Calu3 (cell line): ENCODE measurements around the gene STIP1. TPM values are rescaled to one million over a fixed set of nuclear protein-coding genes. Genes with fewer than 3 reads are reported as not detected.

Experiments used
- BruUV-seq: library from RNA; stranded (reverse); fragments of 400-500 nt; replicated peaks from 2 replicates; lab custom pipeline; 2021; lab: Mats Ljungman, UMichigan
- CTCF ChIA-PET: fragments of 300-600 bp; sonication (Branson Sonifier 250); formaldehyde crosslinking; loops from one replicate; lab custom pipeline; 2022; ENCODE audit warnings: antibody characterized with exemption; lab: Charles Lee
- DNase-seq: peaks from one replicate; pipeline ENCODE4 v3.0.0; 2022
- H3K27ac Mint-ChIP-seq: one replicate; pipeline ENCODE4 v1.8.0; 2022; ENCODE audit warnings: mixed read lengths; ENCODE audit not compliant: unreplicated experiment
- H3K27me3 Mint-ChIP-seq: one replicate; pipeline ENCODE4 v1.8.0; 2022; ENCODE audit warnings: mixed read lengths; ENCODE audit not compliant: unreplicated experiment
- H3K36me3 Mint-ChIP-seq: one replicate; pipeline ENCODE4 v1.8.0; 2022; ENCODE audit warnings: mild to moderate bottlenecking, moderate library complexity, mixed read lengths; ENCODE audit not compliant: insufficient read depth, unreplicated experiment
- H3K4me1 Mint-ChIP-seq: one replicate; pipeline ENCODE4 v1.8.0; 2022; ENCODE audit warnings: mild to moderate bottlenecking, low read depth, mixed read lengths; ENCODE audit not compliant: unreplicated experiment
- H3K4me3 Mint-ChIP-seq: one replicate; pipeline ENCODE4 v1.8.0; 2022; ENCODE audit warnings: mild to moderate bottlenecking, low read depth, moderate library complexity, mixed read lengths; ENCODE audit not compliant: unreplicated experiment
- H3K9me3 Mint-ChIP-seq: one replicate; pipeline ENCODE4 v1.8.0; 2022; ENCODE audit warnings: low read depth, mixed read lengths; ENCODE audit not compliant: unreplicated experiment
- intact Hi-C: fragments of 100-400 bp; cut with micrococcal nuclease; formaldehyde crosslinking; loops from one replicate; pipeline ENCODE4 v1.10.0; 2022; ENCODE audit not compliant: unreplicated experiment
- total RNA-seq: library from RNA; stranded (reverse); gene quantifications from 2 replicates; pipeline ENCODE4 v1.2.3, GENCODE V29; 2022
- TF ChIP-seq, protein P1 (sequence below): fragments of 200-600 bp; IDR thresholded peaks from one replicate; pipeline ENCODE4 v1.8.0; 2022; ENCODE audit warnings: antibody characterized with exemption; ENCODE audit not compliant: unreplicated experiment

Gene STIP1
- total RNA-seq, 1 experiment from 2014 or later, result 391 TPM

DNA sequence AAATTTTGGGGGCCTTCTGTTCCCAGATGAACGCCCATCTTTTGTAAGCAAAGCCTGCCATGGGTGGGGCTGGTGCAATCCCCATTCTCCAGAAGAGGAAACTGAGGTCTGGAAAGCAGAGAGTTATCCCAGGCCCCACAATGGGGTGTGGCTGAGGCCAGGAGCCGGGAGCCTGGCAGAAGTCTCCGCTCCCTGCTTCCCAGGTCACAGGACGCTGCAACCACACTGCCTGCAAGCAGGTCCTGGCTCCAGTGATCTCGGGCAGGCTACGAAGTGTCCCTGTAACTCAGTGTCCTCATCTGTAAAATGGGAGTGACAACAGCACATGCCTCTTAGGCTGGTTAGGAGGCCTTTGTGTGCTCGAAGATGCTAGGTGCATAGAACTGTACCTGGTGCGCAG is 67.1 kb downstream of the STIP1 start:
- TF ChIP-seq, protein P1, sequence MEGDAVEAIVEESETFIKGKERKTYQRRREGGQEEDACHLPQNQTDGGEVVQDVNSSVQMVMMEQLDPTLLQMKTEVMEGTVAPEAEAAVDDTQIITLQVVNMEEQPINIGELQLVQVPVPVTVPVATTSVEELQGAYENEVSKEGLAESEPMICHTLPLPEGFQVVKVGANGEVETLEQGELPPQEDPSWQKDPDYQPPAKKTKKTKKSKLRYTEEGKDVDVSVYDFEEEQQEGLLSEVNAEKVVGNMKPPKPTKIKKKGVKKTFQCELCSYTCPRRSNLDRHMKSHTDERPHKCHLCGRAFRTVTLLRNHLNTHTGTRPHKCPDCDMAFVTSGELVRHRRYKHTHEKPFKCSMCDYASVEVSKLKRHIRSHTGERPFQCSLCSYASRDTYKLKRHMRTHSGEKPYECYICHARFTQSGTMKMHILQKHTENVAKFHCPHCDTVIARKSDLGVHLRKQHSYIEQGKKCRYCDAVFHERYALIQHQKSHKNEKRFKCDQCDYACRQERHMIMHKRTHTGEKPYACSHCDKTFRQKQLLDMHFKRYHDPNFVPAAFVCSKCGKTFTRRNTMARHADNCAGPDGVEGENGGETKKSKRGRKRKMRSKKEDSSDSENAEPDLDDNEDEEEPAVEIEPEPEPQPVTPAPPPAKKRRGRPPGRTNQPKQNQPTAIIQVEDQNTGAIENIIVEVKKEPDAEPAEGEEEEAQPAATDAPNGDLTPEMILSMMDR, result no peak
- H3K9me3 Mint-ChIP-seq, result no peaks in the 10 kb centered on the region
- peak overlapping the region; percentile 90 for H3K4me3 Mint-ChIP-seq
- BruUV-seq, result no TSS peak
- no peaks in the 10 kb centered on the region for H3K27me3 Mint-ChIP-seq
- DNase-seq, result no peak
- H3K27ac Mint-ChIP-seq, result no peak overlapping the region
- peaks cover 4% of the 10 kb centered on the region for H3K4me1 Mint-ChIP-seq
- H3K36me3 Mint-ChIP-seq, result peaks cover 58% of the 10 kb centered on the region
- intact Hi-C loops, result no loop called here
- CTCF ChIA-PET, result no interaction called here

DNA sequence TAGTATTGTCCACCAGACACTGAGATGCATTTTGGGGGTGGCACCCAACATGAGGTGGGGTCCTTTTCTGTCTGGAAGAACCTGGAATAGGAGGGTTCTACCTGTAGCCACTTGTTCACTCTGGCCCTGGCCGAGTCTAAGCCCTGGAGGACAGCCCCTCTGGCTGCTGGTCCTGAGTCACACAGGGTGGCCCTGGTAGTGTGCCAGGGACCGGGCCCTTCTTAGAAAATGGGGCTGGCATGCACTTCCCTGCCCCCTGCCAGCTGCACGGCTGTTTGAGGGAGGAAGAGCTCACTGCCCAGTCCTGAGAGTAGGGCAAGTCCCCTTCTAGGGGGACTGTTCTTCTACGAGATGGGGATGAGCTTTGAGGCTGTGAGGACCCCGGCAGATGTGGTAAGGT is 67.5 kb downstream of the STIP1 start:
- CTCF ChIA-PET, result no interaction called here
- H3K27me3 Mint-ChIP-seq, result no peaks in the 10 kb centered on the region
- DNase-seq, result no peak
- intact Hi-C loops, result no loop called here
- BruUV-seq, result no TSS peak
- no peaks in the 10 kb centered on the region for H3K9me3 Mint-ChIP-seq
- peak overlapping the region; percentile 42 for H3K4me3 Mint-ChIP-seq
- H3K4me1 Mint-ChIP-seq, result no peaks in the 10 kb centered on the region
- peaks cover 54% of the 10 kb centered on the region for H3K36me3 Mint-ChIP-seq
- TF ChIP-seq, protein P1, result no peak
- H3K27ac Mint-ChIP-seq, result no peak overlapping the region

Other genes with a start within 250 kb of the STIP1 start
- 41.3 and 44.9 TPM in 2 replicates for gene NAA40, start 247.2 kb upstream of the STIP1 start, total RNA-seq
- 313 and 325 TPM in 2 replicates for gene COX8A, start 211.6 kb upstream of the STIP1 start, total RNA-seq
- 96.9 and 103 TPM in 2 replicates for gene OTUB1, start 199.7 kb upstream of the STIP1 start, total RNA-seq
- gene FLRT1, start 150.2 kb upstream of the STIP1 start, total RNA-seq, result 0.09 and 0.10 TPM in 2 replicates
- gene MACROD1, start 20.1 kb upstream of the STIP1 start, total RNA-seq, result 35.7 and 38.0 TPM in 2 replicates
- gene FERMT3, start 20.6 kb downstream of the STIP1 start, total RNA-seq, result 16.6 and 18.6 TPM in 2 replicates
- 43.1 TPM in 2 replicates for gene TRPT1, start 40.0 kb downstream of the STIP1 start, total RNA-seq
- 58.7 and 63.6 TPM in 2 replicates for gene NUDT22, start 40.1 kb downstream of the STIP1 start, total RNA-seq
- gene DNAJC4, start 44.4 kb downstream of the STIP1 start, total RNA-seq, result 26.6 and 28.0 TPM in 2 replicates
- gene VEGFB, start 48.4 kb downstream of the STIP1 start, total RNA-seq, result 88.8 and 91.5 TPM in 2 replicates
- gene FKBP2, start 54.9 kb downstream of the STIP1 start, total RNA-seq, result 87.4 and 91.3 TPM in 2 replicates
- 276 and 334 TPM in 2 replicates for gene PPP1R14B, start 60.8 kb downstream of the STIP1 start, total RNA-seq
- 35.9 and 39.5 TPM in 2 replicates for gene PLCB3, start 65.4 kb downstream of the STIP1 start, total RNA-seq
- gene BAD, start 98.5 kb downstream of the STIP1 start, total RNA-seq, result 30.2 and 33.6 TPM in 2 replicates
- 33.3 and 37.0 TPM in 2 replicates for gene GPR137, start 99.7 kb downstream of the STIP1 start, total RNA-seq
- not detected in 2 replicates for gene KCNK4, start 105.1 kb downstream of the STIP1 start, total RNA-seq
- 0.85 TPM in 1 of 2 replicates, not detected in the other for gene CATSPERZ, start 114.2 kb downstream of the STIP1 start, total RNA-seq
- 53.4 and 59.7 TPM in 2 replicates for gene ESRRA, start 119.4 kb downstream of the STIP1 start, total RNA-seq
- 197 and 211 TPM in 2 replicates for gene TRMT112, start 131.4 kb downstream of the STIP1 start, total RNA-seq
- 165 TPM in 2 replicates for gene PRDX5, start 131.9 kb downstream of the STIP1 start, total RNA-seq
- gene CCDC88B, start 154.0 kb downstream of the STIP1 start, total RNA-seq, result 7.6 and 8.2 TPM in 2 replicates
- 46.0 and 56.5 TPM in 2 replicates for gene RPS6KA4, start 173.0 kb downstream of the STIP1 start, total RNA-seq